IPS-18c (cell line): ENCODE measurements around the gene MAST4.

Source experiments
- H3K4me3 ChIP-seq: 2 replicates; pipeline ENCODE4 v1.7.0; 2013; ENCODE audit warnings: low read depth, mild to moderate bottlenecking, low read length, moderate library complexity; ENCODE audit not compliant: insufficient read depth
- H3K9me3 ChIP-seq: one replicate; pipeline ENCODE4 v1.6.1; 2013; ENCODE audit warnings: mild to moderate bottlenecking, low read length, moderate library complexity; ENCODE audit not compliant: control insufficient read depth, insufficient read depth

Gene MAST4

GRCh38 chr5:66882606-66883227 lies 286.5 kb downstream of the MAST4 start:
- Histone ChIP-seq H3K9me3 (no peaks in the 10 kb centered on the region), H3K4me3 (no peak overlapping the region)

GRCh38 chr5:66884564-66885243 lies 288.5 kb downstream of the MAST4 start:
- H3K4me3 ChIP-seq = no peak overlapping the region
- no peaks in the 10 kb centered on the region for H3K9me3 ChIP-seq

GRCh38 chr5:66886941-66887340 lies 290.7 kb downstream of the MAST4 start:
- no peak overlapping the region for H3K4me3 ChIP-seq

DNA sequence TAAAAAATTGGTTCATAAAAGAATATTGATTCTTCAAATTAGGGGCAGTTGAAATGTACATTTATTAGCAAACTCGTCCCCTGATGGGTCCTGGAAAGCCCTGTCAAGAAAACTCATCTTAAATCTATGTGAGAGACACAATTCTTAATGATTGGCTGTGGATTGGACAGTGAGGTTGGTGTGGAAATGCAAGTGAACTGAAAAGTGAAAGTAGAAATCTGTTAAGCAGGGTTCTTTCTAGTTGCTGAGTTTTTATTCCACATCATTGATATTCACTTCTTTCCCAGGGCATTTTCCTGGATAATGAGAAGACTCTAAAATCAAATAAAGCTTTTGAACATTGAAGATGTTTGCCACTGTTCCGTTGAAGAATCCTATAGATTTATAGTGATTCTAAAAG lies 292.4 kb downstream of the MAST4 start:
- no peak overlapping the region for H3K4me3 ChIP-seq
- H3K9me3 ChIP-seq = no peaks in the 10 kb centered on the region

More at GRCh38 chr5:66886941-66887340, 290.7 kb downstream of the MAST4 start:
- no peaks in the 10 kb centered on the region for H3K9me3 ChIP-seq

- H3K4me3 ChIP-seq = no peak overlapping the region
These were observed 292.9 kb downstream of the MAST4 start for GRCh38 chr5:66889056-66889455.

DNA sequence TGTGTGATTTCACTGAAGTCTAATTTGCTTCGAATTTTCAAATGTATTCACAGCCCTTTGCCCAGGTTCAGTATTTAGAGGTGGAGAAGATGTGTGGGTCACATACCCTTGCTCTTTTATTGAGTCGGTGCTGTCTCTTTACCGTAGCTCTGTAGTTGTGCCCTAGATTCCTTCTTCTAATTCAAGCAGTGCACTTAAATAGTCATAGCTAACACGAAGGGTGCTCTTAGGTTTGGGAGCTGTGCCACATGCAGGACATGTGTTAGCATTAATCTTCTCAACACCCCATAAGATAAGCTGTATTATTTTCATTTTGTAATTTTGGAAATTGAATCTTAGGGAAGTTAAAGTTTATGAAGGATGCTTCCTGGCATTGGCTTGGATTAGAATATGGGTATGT lies 293.3 kb downstream of the MAST4 start:
- H3K9me3 ChIP-seq = no peaks in the 10 kb centered on the region
- no peak overlapping the region for H3K4me3 ChIP-seq

More at GRCh38 chr5:66889056-66889455, 292.9 kb downstream of the MAST4 start:
- no peaks in the 10 kb centered on the region for H3K9me3 ChIP-seq

DNA sequence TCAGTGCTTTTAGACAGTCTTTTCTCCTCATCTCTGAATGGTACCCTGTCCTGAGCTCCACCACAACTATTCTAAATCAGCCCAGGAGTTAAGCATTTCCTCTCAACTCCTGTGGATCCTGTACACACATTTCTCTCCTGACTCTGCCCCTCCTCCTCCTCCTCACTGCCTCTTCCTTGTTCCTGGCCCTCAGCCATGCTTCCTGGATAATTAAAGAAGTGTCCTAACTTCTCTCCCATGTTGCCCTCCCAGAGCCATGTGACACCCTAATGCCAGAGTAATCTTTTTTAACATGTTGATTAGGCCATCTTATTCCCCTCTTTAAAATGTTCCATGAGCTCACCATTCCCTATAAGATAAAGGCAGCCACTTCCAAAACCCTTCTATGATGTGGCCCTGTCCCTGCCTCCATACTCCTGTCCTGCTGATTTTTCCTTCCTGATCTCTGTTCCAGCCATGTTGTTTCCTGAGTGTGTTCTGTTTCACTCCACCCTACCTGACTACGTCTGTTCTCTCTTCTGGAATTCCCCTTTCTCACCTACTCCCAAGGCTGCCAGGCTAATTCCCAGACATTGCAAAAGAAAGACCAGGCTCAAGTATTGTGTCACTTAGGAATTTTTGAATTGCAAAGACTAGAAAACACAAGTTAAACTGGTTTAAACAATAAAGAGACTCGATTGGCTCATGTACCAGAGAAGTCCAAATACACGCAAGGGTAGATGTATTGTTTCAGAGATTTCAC lies 295.2 kb downstream of the MAST4 start:
- H3K4me3 ChIP-seq = no peak overlapping the region
- H3K9me3 ChIP-seq = no peaks in the 10 kb centered on the region

DNA sequence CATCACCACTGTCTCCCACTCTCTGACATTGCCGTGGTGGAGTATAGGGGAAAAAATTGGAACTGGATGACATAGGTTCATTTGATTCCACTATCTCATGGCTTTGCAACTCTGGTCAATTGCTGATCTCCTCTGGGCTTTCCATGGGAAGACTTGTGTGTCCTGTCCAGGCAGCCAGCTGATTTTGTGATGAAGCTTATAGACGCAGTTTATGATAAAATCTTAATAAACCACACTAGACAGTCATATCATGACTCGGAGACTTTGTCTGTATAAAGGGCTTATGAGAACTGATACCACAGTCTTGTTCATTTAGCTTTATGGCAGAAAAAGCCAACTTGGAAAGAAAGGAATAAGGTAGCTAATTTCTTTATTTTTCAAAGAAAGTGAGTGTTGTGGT lies 296.5 kb downstream of the MAST4 start:
- H3K9me3 ChIP-seq = no peaks in the 10 kb centered on the region

GRCh38 chr5:66894480-66895240 lies 298.5 kb downstream of the MAST4 start:
- Histone ChIP-seq H3K9me3 (no peaks in the 10 kb centered on the region), H3K4me3 (no peak overlapping the region)

More for the DNA sequence above, 296.5 kb downstream of the MAST4 start:
- no peak overlapping the region for H3K4me3 ChIP-seq

DNA sequence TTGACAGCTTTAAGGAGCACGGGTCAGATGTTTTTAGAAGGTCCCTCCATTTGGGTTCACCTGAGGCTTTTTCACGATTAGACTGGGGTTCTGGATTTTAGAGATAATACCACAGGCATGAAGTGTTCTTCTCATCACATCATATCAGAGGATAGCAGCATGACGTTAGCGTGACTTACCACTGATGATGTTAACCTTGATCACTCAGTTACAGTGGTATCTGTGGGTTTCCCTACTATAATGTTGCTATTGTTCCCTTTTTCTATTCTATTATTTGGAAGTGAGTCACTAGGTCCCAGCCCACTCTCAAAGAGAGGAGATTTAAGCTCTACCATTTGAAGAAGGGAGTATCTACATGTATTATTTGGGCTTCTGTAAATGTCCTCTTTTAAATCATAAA lies 300.0 kb downstream of the MAST4 start:
- H3K9me3 ChIP-seq = no peaks in the 10 kb centered on the region
- no peak overlapping the region for H3K4me3 ChIP-seq

- H3K4me3 ChIP-seq = no peak overlapping the region
- no peaks in the 10 kb centered on the region for H3K9me3 ChIP-seq
These were observed 301.2 kb downstream of the MAST4 start for GRCh38 chr5:66897356-66897755.

- no peak overlapping the region for H3K4me3 ChIP-seq
These were observed 302.2 kb downstream of the MAST4 start for GRCh38 chr5:66898241-66898995.

GRCh38 chr5:66903218-66903617 lies 307.0 kb downstream of the MAST4 start:
- Histone ChIP-seq H3K9me3 (no peaks in the 10 kb centered on the region), H3K4me3 (no peak overlapping the region)

More at GRCh38 chr5:66898241-66898995, 302.2 kb downstream of the MAST4 start:
- no peaks in the 10 kb centered on the region for H3K9me3 ChIP-seq

DNA sequence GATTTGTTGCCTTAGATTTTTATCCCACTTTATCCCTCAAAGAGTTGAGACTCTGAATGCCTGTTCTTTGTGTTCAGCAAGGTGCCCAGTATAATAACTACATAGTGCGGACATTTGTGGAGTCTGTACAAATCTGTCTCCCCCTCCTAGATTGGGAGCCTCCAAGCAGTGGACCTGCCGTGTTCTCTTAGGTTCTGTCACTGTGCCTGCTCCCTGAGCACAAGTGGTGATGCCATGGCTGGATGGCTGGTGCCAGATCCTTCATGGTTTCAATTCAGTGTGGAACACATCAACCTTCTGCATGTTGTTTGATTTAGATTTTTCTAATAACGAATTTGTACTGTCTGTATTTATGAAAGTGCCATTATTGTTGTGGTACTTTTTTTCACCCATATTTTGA lies 307.5 kb downstream of the MAST4 start:
- Histone ChIP-seq H3K4me3 (no peak overlapping the region), H3K9me3 (no peaks in the 10 kb centered on the region)

- H3K4me3 ChIP-seq = no peak overlapping the region
- H3K9me3 ChIP-seq = no peaks in the 10 kb centered on the region
These were observed 308.0 kb downstream of the MAST4 start for GRCh38 chr5:66904189-66904588.

GRCh38 chr5:66906021-66906420 lies 309.8 kb downstream of the MAST4 start:
- peaks cover 3% of the 10 kb centered on the region for H3K9me3 ChIP-seq

DNA sequence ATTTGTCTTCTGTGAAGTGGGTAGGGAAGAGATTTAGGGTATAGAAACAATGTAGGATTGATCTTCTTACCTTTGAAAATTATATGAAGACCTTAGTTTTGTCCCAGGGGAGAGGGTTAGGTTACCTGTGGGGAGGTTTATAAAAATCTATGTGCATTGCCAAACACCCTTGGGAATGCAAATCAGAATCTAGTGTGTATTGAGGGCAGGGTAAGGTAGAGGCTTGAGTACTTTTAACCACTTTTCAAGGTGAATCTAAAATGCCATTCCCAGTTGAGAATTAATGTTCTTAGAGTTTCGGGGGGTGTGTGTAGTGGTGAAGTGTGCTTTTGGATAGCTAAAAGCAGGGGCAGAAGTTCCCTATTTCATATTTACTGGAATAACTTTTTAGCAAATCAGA lies 312.0 kb downstream of the MAST4 start:
- Histone ChIP-seq H3K9me3 (peaks cover 3% of the 10 kb centered on the region), H3K4me3 (no peak overlapping the region)

More at GRCh38 chr5:66906021-66906420, 309.8 kb downstream of the MAST4 start:
- no peak overlapping the region for H3K4me3 ChIP-seq
